ENCODE measurements around the gene TMPO.

DNA sequence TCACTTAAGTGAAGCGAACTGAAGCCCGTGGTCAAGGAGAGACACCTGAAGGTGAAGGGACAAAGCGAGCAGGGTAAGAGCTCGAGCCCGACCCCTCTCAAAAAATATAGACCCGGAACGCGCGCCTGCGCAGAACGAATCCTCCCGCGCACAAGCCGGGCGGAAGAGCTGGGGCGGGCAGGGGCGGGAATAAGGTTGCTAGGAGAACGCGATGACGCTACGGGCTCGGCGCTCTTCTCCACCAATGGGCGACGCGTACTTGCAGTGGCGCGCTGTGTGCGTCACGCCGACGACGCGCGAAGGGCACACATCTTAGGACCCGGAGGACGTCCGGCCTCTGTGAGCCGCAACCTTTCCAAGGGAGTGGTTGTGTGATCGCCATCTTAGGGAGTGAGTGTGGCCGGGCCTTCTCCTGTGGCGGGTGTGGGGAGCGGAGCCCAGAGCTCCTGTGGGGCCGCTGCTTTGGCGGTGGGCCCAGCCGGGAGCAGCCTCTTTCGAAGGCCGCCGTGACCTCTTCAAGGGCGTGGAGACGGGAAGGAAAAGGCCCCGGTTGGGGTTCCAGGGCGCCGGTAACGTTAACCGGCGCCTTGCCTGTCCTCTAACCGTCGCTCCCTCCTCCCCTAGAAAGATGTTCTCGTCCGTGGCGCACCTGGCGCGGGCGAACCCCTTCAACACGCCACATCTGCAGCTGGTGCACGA is 78.1 kb downstream of the TMPO start, which contains the start of gene SLC25A3:
- TF ChIP-seq CEBPB (IDR thresholded peaks at IDR 0.05; ENCODE audit: low read depth, low read length), result peak; percentile 6; the same call in 1 of the 2 replicates
- TF ChIP-seq CTCF (conservative IDR thresholded peaks at IDR 0.05; ENCODE audit: low read depth, low read length), result no peak
- TF ChIP-seq MXI1 (IDR thresholded peaks at IDR 0.05; ENCODE audit: borderline replicate concordance, low read depth, low read length), result peak; percentile 49; the same call in 1 of the 2 replicates
